GM12878 (cell line): Measurements from ENCODE around the gene PNMA5. TPM values are rescaled to one million over a fixed set of nuclear protein-coding genes. Genes with fewer than 3 reads are reported as not detected.

Source experiments
- ATAC-seq: fragments of 200-7000 bp; cut with Tn5 transposase; 3 replicates; pipeline ENCODE4 v1.9.1; 2020; ENCODE audit warnings: mild to moderate bottlenecking, moderate library complexity
- BruUV-seq: library from RNA; stranded (reverse); fragments of 400-500 nt; replicated peaks from 2 replicates; lab custom pipeline; 2021; lab: Mats Ljungman, UMichigan
- CTCF ChIA-PET: fragments of 300-600 bp; sonication (Branson Sonifier 250); formaldehyde crosslinking; extraction: SDS; loops from one replicate; lab custom pipeline; 2021; ENCODE audit warnings: inconsistent platforms; lab: Yijun Ruan, JAX
- POLR2A ChIA-PET: fragments of 350-600 bp; formaldehyde crosslinking; extraction: SDS; loops from one replicate; lab custom pipeline; 2021; ENCODE audit warnings: inconsistent platforms; lab: Charles Lee
- RAD21 ChIA-PET: fragments of 300-600 bp; sonication (Branson Sonifier 250); formaldehyde crosslinking; loops from one replicate; lab custom pipeline; 2023; ENCODE audit warnings: antibody characterized with exemption; ENCODE audit not compliant: unreplicated experiment; lab: Charles Lee
- SMC1A ChIA-PET: fragments of 300-600 bp; sonication (Branson Sonifier 250); formaldehyde crosslinking; loops from one replicate; lab custom pipeline; 2023; ENCODE audit not compliant: unreplicated experiment, uncharacterized antibody; lab: Charles Lee
- DNase-seq: peaks from one replicate; pipeline ENCODE4 v3.0.0-alpha.2; 2011; ENCODE audit warnings: low read depth, low spot score
- FAIRE-seq: peaks from 3 replicates; lab custom pipeline; 2011; peaks lifted over from hg19 to GRCh38; lab: Jason Lieb, UNC
- H2AFZ ChIP-seq: 2 replicates; pipeline ENCODE4 v1.6.0; 2011; ENCODE audit warnings: low read depth, low read length, control low read depth; ENCODE audit not compliant: control insufficient read depth
- H3K27ac ChIP-seq: 2 replicates; pipeline ENCODE4 v1.5.1; 2011; ENCODE audit warnings: control low read depth; ENCODE audit not compliant: control insufficient read depth, insufficient read depth
- H3K27me3 ChIP-seq, 2 experiments: replicated peaks in 1 of 2; 2 replicates each; pipeline versions ENCODE4 v1.6.0 to v1.6.1; 2011; ENCODE audit warnings: low read length in 1 of 2; ENCODE audit not compliant: control insufficient read depth in 2 of 2, insufficient read depth in 2 of 2
- H3K36me3 ChIP-seq, 2 experiments: 2 replicates each; pipeline ENCODE4 v1.5.1; 2011; ENCODE audit warnings: low read length in 1 of 2; ENCODE audit not compliant: control insufficient read depth in 2 of 2, insufficient read depth in 2 of 2
- H3K4me1 ChIP-seq: 2 replicates; pipeline ENCODE4 v1.6.1; 2011; ENCODE audit warnings: mild to moderate bottlenecking, low read length, moderate library complexity, mixed read lengths; ENCODE audit not compliant: control insufficient read depth, insufficient read depth
- H3K4me2 ChIP-seq: 2 replicates; pipeline ENCODE4 v1.6.0; 2011; ENCODE audit warnings: control low read depth; ENCODE audit not compliant: control insufficient read depth, insufficient read depth
- H3K4me3 ChIP-seq: fragments of 200-600 bp; sonication (generic); 2 replicates; pipeline ENCODE4 v1.5.1; 2016
- H3K79me2 ChIP-seq: 2 replicates; pipeline ENCODE4 v1.6.0; 2011; ENCODE audit warnings: low read length; ENCODE audit not compliant: control insufficient read depth, insufficient read depth
- H3K9ac ChIP-seq: 2 replicates; pipeline ENCODE4 v1.8.0; 2011; ENCODE audit warnings: low read length, control low read depth, mixed read lengths; ENCODE audit not compliant: control insufficient read depth, insufficient read depth
- H3K9me3 ChIP-seq: replicated peaks from 3 replicates; pipeline ENCODE4 v1.5.1; 2011; ENCODE audit warnings: mild to moderate bottlenecking, low read length; ENCODE audit not compliant: control insufficient read depth, insufficient read depth
- H4K20me1 ChIP-seq: 2 replicates; pipeline ENCODE4 v1.6.0; 2011; ENCODE audit not compliant: control insufficient read depth, insufficient read depth
- BACH1 ChIP-seq: fragments of 450-650 bp; IDR thresholded peaks from 2 replicates; pipeline ENCODE4 v1.6.1; 2017; ENCODE audit warnings: mild to moderate bottlenecking, borderline replicate concordance
- CEBPB ChIP-seq, 2 experiments: fragments of 150-350 bp in 1 of 2; IDR thresholded peaks; 2 replicates each; pipeline ENCODE4 v1.6.1; 2012 to 2014; ENCODE audit warnings: low read depth in 2 of 2, low read length in 2 of 2, borderline replicate concordance in 1 of 2, inconsistent platforms in 1 of 2
- CREM ChIP-seq: IDR thresholded peaks from 2 replicates; pipeline ENCODE4 v1.6.1; 2014; ENCODE audit warnings: antibody characterized with exemption, low read depth
- CTCF ChIP-seq, 3 experiments: IDR thresholded peaks in 2 of 3; conservative IDR thresholded peaks in 1 of 3; 2 replicates each; pipeline ENCODE4 v1.5.1; 2011; ENCODE audit warnings: low read depth in 3 of 3, low read length in 3 of 3, mild to moderate bottlenecking in 3 of 3, control low read depth in 2 of 3, moderate library complexity in 2 of 3, inconsistent platforms in 1 of 3, mixed read lengths in 1 of 3; ENCODE audit not compliant: control insufficient read depth in 2 of 3, insufficient read depth in 1 of 3; ENCODE audit errors: extremely low read depth in 1 of 3
- EGR1 ChIP-seq, 2 experiments: IDR thresholded peaks; 1 replicate in 1 of 2; 2 replicates in 1 of 2; pipeline ENCODE4 v1.6.1; 2011 to 2012; ENCODE audit warnings: low read depth in 2 of 2, low read length in 2 of 2, borderline replicate concordance in 1 of 2, mild to moderate bottlenecking in 1 of 2, moderate library complexity in 1 of 2
- GATAD2B ChIP-seq: fragments of 450-650 bp; conservative IDR thresholded peaks from 2 replicates; pipeline ENCODE4 v1.6.1; 2017; ENCODE audit warnings: low read depth, mild to moderate bottlenecking, moderate library complexity
- IKZF1 ChIP-seq: fragments of 450-650 bp; conservative IDR thresholded peaks from 2 replicates; pipeline ENCODE4 v1.6.1; 2017; ENCODE audit warnings: antibody characterized with exemption, mild to moderate bottlenecking
- KDM1A ChIP-seq: fragments of 200-600 bp; sonication (generic); IDR thresholded peaks from 2 replicates; pipeline ENCODE4 v1.6.1; 2016; ENCODE audit warnings: borderline replicate concordance
- MXI1 ChIP-seq: fragments of 150-350 bp; IDR thresholded peaks from 2 replicates; pipeline ENCODE4 v1.6.1; 2011; ENCODE audit warnings: low read depth, mild to moderate bottlenecking, inconsistent platforms, low read length, improper control_type of control experiment
- NBN ChIP-seq: fragments of 450-650 bp; IDR thresholded peaks from 2 replicates; pipeline ENCODE4 v1.6.1; 2016
- POLR2AphosphoS2 ChIP-seq: IDR thresholded peaks from 2 replicates; pipeline ENCODE4 v1.6.1; 2011; ENCODE audit warnings: low read depth, mild to moderate bottlenecking, low read length, improper control_type of control experiment, moderate library complexity
- POLR2AphosphoS5 ChIP-seq: IDR thresholded peaks from 2 replicates; pipeline ENCODE4 v1.6.1; 2011; ENCODE audit warnings: mild to moderate bottlenecking, low read length, inconsistent platforms
- SIX5 ChIP-seq: IDR thresholded peaks from 2 replicates; pipeline ENCODE4 v1.6.1; 2011; ENCODE audit warnings: mild to moderate bottlenecking, low read depth, low read length, moderate library complexity; ENCODE audit not compliant: severe bottlenecking
- SMARCA5 ChIP-seq: fragments of 450-650 bp; IDR thresholded peaks from 2 replicates; pipeline ENCODE4 v1.6.1; 2017; ENCODE audit warnings: mild to moderate bottlenecking
- YY1 ChIP-seq: IDR thresholded peaks from 2 replicates; pipeline ENCODE4 v1.6.1; 2011; ENCODE audit warnings: low read depth, mild to moderate bottlenecking, low read length
- ZNF207 ChIP-seq: fragments of 450-650 bp; IDR thresholded peaks from 2 replicates; pipeline ENCODE4 v1.6.1; 2014; ENCODE audit warnings: antibody characterized with exemption, mild to moderate bottlenecking, borderline replicate concordance
- WGBS: methylation state at CpG from one replicate; pipeline ENCODE4 v1.1.6; 2016; ENCODE audit warnings: low lambda C conversion rate; ENCODE audit not compliant: insufficient replicate concordance, insufficient coverage; ENCODE audit errors: missing lambda C conversion rate; 5-methylcytosine and 5-hydroxymethylcytosine counted together
- in situ Hi-C: fragments of 300-500 bp; cut with MboI; formaldehyde crosslinking; loops from 9 replicates; pipeline ENCODE4 v1.14.3; 2018; ENCODE audit warnings: mixed read lengths
- intact Hi-C: fragments of 100-400 bp; cut with micrococcal nuclease; formaldehyde crosslinking; loops from one replicate; pipeline ENCODE4 v1.14.2; 2022; ENCODE audit not compliant: unreplicated experiment
- polyA plus RNA-seq, 11 experiments: library from polyadenylated mRNA; depleted of rRNA in 4 of 11; unstranded in 6 of 11; stranded (reverse) in 5 of 11; fragments of >200 nt; fragmentation: Nextera tagmentation in 4 of 11; fragmentation: Illumina TruSeq in 1 of 11; extraction: Ambion mirVana in 4 of 11; extraction: Trizol in 1 of 11; gene quantifications; 1 replicate in 1 of 11; 2 replicates in 10 of 11; pipeline versions ENCODE4 v1.2.1 to v1.2.3, GENCODE V29; 2011 to 2016; ENCODE audit warnings: inconsistent platforms in 2 of 11, missing spikeins in 2 of 11, low read depth in 1 of 11
- total RNA-seq, 4 experiments: library from RNA; depleted of rRNA in 3 of 4; stranded (reverse); fragments of >200 nt in 3 of 4; fragmentation: Illumina TruSeq in 1 of 4; extraction: Trizol in 1 of 4; gene quantifications; 2 replicates each; pipeline versions ENCODE4 v1.2.1 to v1.2.3, GENCODE V29; 2013 to 2021
- TF ChIP-seq, protein P1 (sequence below): IDR thresholded peaks from 2 replicates; pipeline ENCODE4 v1.6.1; 2012; ENCODE audit warnings: mild to moderate bottlenecking, low read depth, low read length

PNMA5 gene
- total and polyA plus RNA-seq, 10 of the 15 experiments (the other 5 are each of a cell fraction or from before 2014, with no cell fraction given) = 0.03 TPM; not detected in 9

GRCh38 chrX:152941328-152942076 lies 52.4 kb downstream of the PNMA5 start:
- Histone ChIP-seq H2AFZ (peak overlapping the region; percentile 81), H3K36me3 (no peaks in the 10 kb centered on the region), H3K79me2 (no peaks in the 10 kb centered on the region), H3K27me3 (no peaks in the 10 kb centered on the region; a peak in 2 of 4 replicates), H3K27ac (peak overlapping the region; percentile 37; the same call in 1 of the 2 replicates), H3K4me2 (peak overlapping the region; percentile 54), H4K20me1 (no peaks in the 10 kb centered on the region), H3K9me3 (no peaks in the 10 kb centered on the region), H3K9ac (peak overlapping the region; percentile 59), H3K4me1 (no peaks in the 10 kb centered on the region), H3K4me3 (peak overlapping the region; percentile 72)
- 35% methylated on average over 69 of the region's 70 CpGs for WGBS
- SMC1A ChIA-PET = interaction anchor here (1.2 to 2.3 kb wide), 4 partner anchors 10 to 565 kb away, joined by 3 to 7 read pairs (median 4); no protein-coding TSS in a partner anchor
- POLR2A ChIA-PET = interaction anchor here (0.6 to 1.3 kb wide), 2 partner anchors 463 to 656 kb away, joined by 3 to 4 read pairs; no protein-coding TSS in a partner anchor
- in situ Hi-C loops = loop anchor here (10.0 kb wide), 1 partner anchor 563 kb away; no protein-coding TSS in a partner anchor
- intact Hi-C loops = loop anchor here (1.0 to 5.0 kb wide), 2 partner anchors 566 to 721 kb away; no protein-coding TSS in a partner anchor
- DNase-seq = peak; percentile 69
- RAD21 ChIA-PET = interaction anchor here (1.0 to 2.1 kb wide), 7 partner anchors 8 to 726 kb away, joined by 3 to 11 read pairs (median 4); no protein-coding TSS in a partner anchor
- BruUV-seq = no TSS peak
- no peak for FAIRE-seq
- CTCF ChIA-PET = interaction anchor here (0.6 to 4.4 kb wide), 23 partner anchors 9 to 727 kb away, joined by 3 to 25 read pairs (median 4); partner anchors contain the start of gene HAUS7
- ATAC-seq = peak; percentile 97
- TF ChIP-seq ZNF207 = peak; percentile 83; the same call in 1 of the 2 replicates
- peak; percentile 26 for TF ChIP-seq SIX5
- peak; percentile 0; the same call in 1 of the 2 replicates for TF ChIP-seq BACH1
- TF ChIP-seq POLR2AphosphoS5 = peak; percentile 46; the same call in 1 of the 2 replicates
- peak; percentile 77 for TF ChIP-seq GATAD2B
- TF ChIP-seq EGR1 (IDR thresholded peaks at IDR 0.05; ENCODE audit: borderline replicate concordance in 1 of 2, low read depth in 2 of 2, low read length in 2 of 2) = peak; percentile 35 to 85; a peak in 2 of 3 replicates
- TF ChIP-seq CTCF (IDR thresholded peaks at IDR 0.05 in 2 of 3, conservative IDR thresholded peaks at IDR 0.05 in 1 of 3; ENCODE audit: control insufficient read depth in 2 of 3, extremely low read depth in 1 of 3, insufficient read depth in 1 of 3, low read depth in 3 of 3, low read length in 3 of 3) = peak; percentile 72 to 85 (median 75)
- TF ChIP-seq, protein P1, sequence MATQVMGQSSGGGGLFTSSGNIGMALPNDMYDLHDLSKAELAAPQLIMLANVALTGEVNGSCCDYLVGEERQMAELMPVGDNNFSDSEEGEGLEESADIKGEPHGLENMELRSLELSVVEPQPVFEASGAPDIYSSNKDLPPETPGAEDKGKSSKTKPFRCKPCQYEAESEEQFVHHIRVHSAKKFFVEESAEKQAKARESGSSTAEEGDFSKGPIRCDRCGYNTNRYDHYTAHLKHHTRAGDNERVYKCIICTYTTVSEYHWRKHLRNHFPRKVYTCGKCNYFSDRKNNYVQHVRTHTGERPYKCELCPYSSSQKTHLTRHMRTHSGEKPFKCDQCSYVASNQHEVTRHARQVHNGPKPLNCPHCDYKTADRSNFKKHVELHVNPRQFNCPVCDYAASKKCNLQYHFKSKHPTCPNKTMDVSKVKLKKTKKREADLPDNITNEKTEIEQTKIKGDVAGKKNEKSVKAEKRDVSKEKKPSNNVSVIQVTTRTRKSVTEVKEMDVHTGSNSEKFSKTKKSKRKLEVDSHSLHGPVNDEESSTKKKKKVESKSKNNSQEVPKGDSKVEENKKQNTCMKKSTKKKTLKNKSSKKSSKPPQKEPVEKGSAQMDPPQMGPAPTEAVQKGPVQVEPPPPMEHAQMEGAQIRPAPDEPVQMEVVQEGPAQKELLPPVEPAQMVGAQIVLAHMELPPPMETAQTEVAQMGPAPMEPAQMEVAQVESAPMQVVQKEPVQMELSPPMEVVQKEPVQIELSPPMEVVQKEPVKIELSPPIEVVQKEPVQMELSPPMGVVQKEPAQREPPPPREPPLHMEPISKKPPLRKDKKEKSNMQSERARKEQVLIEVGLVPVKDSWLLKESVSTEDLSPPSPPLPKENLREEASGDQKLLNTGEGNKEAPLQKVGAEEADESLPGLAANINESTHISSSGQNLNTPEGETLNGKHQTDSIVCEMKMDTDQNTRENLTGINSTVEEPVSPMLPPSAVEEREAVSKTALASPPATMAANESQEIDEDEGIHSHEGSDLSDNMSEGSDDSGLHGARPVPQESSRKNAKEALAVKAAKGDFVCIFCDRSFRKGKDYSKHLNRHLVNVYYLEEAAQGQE = no peak
- peak; percentile 99 for TF ChIP-seq YY1
- peak; percentile 66 for TF ChIP-seq IKZF1
- TF ChIP-seq MXI1 = no peak
- no peak for TF ChIP-seq KDM1A
- no peak for TF ChIP-seq CEBPB (IDR thresholded peaks at IDR 0.05; ENCODE audit: borderline replicate concordance in 1 of 2, low read depth in 2 of 2, low read length in 2 of 2)
- 0 out of 2 replicates have a peak, but pooled peaks have one; percentile 38 for TF ChIP-seq POLR2AphosphoS2
- TF ChIP-seq NBN = 0 out of 2 replicates have a peak, but pooled peaks have one; percentile 35
- peak; percentile 35; the same call in 1 of the 2 replicates for TF ChIP-seq CREM
- peak; percentile 74; the same call in 1 of the 2 replicates for TF ChIP-seq SMARCA5
